ENCODE data around the gene TCERG1L.

DNA sequence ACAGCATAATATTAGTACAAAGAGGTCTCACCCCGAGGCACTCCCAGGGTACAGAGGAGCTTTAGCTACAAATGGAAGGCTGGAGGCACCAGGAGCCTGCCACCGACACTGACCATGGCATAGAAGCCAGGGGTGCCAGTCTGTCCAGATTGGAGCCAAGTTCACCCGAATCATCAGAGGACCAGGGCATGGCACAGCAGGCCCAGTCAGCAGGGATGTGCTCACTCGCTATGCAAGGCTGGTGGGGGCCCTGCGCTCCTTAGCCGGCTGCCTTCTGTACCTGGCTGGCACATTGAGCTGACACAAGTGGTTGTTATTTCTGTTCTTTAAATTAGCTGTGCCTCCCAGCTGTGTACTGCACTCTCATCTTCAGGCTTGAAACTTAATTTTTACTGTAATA is 149.3 kb downstream of the TCERG1L start:
- TF ChIP-seq TAF1 (IDR thresholded peaks at IDR 0.05; ENCODE audit: borderline replicate concordance, low read depth, low read length) (no peak), GATA2 (CRISPR knock-in tag; IDR thresholded peaks at IDR 0.05) (no peak), GABPA (IDR thresholded peaks at IDR 0.05; ENCODE audit: low read depth) (no peak), EP300 (IDR thresholded peaks at IDR 0.05; ENCODE audit: borderline replicate concordance in 1 of 2, low read depth in 1 of 2, low read length in 1 of 2) (no peak), MXI1 (IDR thresholded peaks at IDR 0.05; ENCODE audit: low read depth, low read length) (no peak)
- TF ChIP-seq, protein P1, sequence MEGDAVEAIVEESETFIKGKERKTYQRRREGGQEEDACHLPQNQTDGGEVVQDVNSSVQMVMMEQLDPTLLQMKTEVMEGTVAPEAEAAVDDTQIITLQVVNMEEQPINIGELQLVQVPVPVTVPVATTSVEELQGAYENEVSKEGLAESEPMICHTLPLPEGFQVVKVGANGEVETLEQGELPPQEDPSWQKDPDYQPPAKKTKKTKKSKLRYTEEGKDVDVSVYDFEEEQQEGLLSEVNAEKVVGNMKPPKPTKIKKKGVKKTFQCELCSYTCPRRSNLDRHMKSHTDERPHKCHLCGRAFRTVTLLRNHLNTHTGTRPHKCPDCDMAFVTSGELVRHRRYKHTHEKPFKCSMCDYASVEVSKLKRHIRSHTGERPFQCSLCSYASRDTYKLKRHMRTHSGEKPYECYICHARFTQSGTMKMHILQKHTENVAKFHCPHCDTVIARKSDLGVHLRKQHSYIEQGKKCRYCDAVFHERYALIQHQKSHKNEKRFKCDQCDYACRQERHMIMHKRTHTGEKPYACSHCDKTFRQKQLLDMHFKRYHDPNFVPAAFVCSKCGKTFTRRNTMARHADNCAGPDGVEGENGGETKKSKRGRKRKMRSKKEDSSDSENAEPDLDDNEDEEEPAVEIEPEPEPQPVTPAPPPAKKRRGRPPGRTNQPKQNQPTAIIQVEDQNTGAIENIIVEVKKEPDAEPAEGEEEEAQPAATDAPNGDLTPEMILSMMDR (IDR thresholded peaks at IDR 0.05), result no peak
